SK-N-SH treated with all-trans-retinoic acid at 6 μM for 48 hours (cell line): ENCODE results near the gene AIMP1.

Experiments used
- ATAC-seq: fragments of 200-7000 bp; cut with Tn5 transposase; 3 replicates; pipeline ENCODE4 v1.9.1; 2020; ENCODE audit warnings: mild to moderate bottlenecking, moderate library complexity
- ARNTL ChIP-seq: fragments of 450-650 bp; formaldehyde crosslinking; IDR thresholded peaks from 2 replicates; pipeline ENCODE4 v1.5.0; 2020; ENCODE audit warnings: low read depth, mild to moderate bottlenecking, moderate library complexity, borderline replicate concordance
- BACH2 ChIP-seq: fragments of 250-450 bp; sonication (Bioruptor Pico); IDR thresholded peaks from 2 replicates; pipeline ENCODE4 v1.9.0; 2021; ENCODE audit warnings: mild to moderate bottlenecking, borderline replicate concordance
- CSDC2 ChIP-seq: fragments of 250-450 bp; sonication (Bioruptor Pico); IDR thresholded peaks from 2 replicates; pipeline ENCODE4 v1.5.0; 2020; ENCODE audit warnings: mild to moderate bottlenecking, moderate library complexity
- ESRRG ChIP-seq: fragments of 250-450 bp; sonication (Bioruptor Pico); IDR thresholded peaks from 2 replicates; pipeline ENCODE4 v1.6.1; 2021; ENCODE audit warnings: mild to moderate bottlenecking
- GLIS3 ChIP-seq: fragments of 250-450 bp; sonication (Bioruptor Pico); IDR thresholded peaks from 2 replicates; pipeline ENCODE4 v1.5.0; 2020; ENCODE audit warnings: mild to moderate bottlenecking, moderate library complexity
- ISL1 ChIP-seq: fragments of 250-450 bp; sonication (Bioruptor Pico); IDR thresholded peaks from 2 replicates; pipeline ENCODE4 v2.1.2; 2022; ENCODE audit warnings: mild to moderate bottlenecking, moderate library complexity
- OSR1 ChIP-seq: fragments of 250-450 bp; sonication (Bioruptor Pico); IDR thresholded peaks from 2 replicates; pipeline ENCODE4 v1.8.0; 2022; ENCODE audit warnings: moderate library complexity, mild to moderate bottlenecking, inconsistent platforms
- PPARA ChIP-seq: fragments of 250-450 bp; sonication (Bioruptor Pico); IDR thresholded peaks from 2 replicates; pipeline ENCODE4 v1.5.0; 2020; ENCODE audit warnings: mild to moderate bottlenecking, borderline replicate concordance
- SNAI2 ChIP-seq: fragments of 250-450 bp; sonication (Bioruptor Pico); IDR thresholded peaks from 2 replicates; pipeline ENCODE4 v1.5.0; 2020; ENCODE audit warnings: mild to moderate bottlenecking, moderate library complexity
- TCF4 ChIP-seq: fragments of 250-450 bp; sonication (Bioruptor Pico); IDR thresholded peaks from 2 replicates; pipeline ENCODE4 v1.8.0; 2021; ENCODE audit warnings: mild to moderate bottlenecking, moderate library complexity, borderline replicate concordance
- TOX ChIP-seq: fragments of 250-450 bp; sonication (Bioruptor Pico); IDR thresholded peaks from 2 replicates; pipeline ENCODE4 v1.8.0; 2021; ENCODE audit warnings: mild to moderate bottlenecking, moderate library complexity, borderline replicate concordance
- ZC3H10 ChIP-seq: fragments of 250-450 bp; sonication (Bioruptor Pico); IDR thresholded peaks from 2 replicates; pipeline ENCODE4 v1.5.1; 2021; ENCODE audit warnings: mild to moderate bottlenecking, moderate library complexity
- ZFP3 ChIP-seq: fragments of 250-450 bp; sonication (Bioruptor Pico); IDR thresholded peaks from 2 replicates; pipeline ENCODE4 v1.5.0; 2020; ENCODE audit warnings: mild to moderate bottlenecking, moderate library complexity
- ZFP30 ChIP-seq: fragments of 450-650 bp; formaldehyde crosslinking; IDR thresholded peaks from 2 replicates; pipeline ENCODE4 v1.5.0; 2022; ENCODE audit warnings: mild to moderate bottlenecking, moderate library complexity
- ZNF565 ChIP-seq: fragments of 450-650 bp; formaldehyde crosslinking; conservative IDR thresholded peaks from 2 replicates; pipeline ENCODE4 v1.5.0; 2020; ENCODE audit warnings: low read depth, mild to moderate bottlenecking, moderate library complexity
- ZNF70 ChIP-seq: fragments of 450-650 bp; formaldehyde crosslinking; IDR thresholded peaks from 2 replicates; pipeline ENCODE4 v1.5.0; 2020; ENCODE audit warnings: mild to moderate bottlenecking, moderate library complexity
- ZNF8 ChIP-seq: fragments of 450-650 bp; formaldehyde crosslinking; IDR thresholded peaks from 2 replicates; pipeline ENCODE4 v1.5.0; 2020; ENCODE audit warnings: mild to moderate bottlenecking, moderate library complexity
- TF ChIP-seq, protein P1 (sequence below): fragments of 250-450 bp; sonication (Bioruptor Pico); IDR thresholded peaks from 2 replicates; pipeline ENCODE4 v1.5.1; 2020; ENCODE audit warnings: low read depth, mild to moderate bottlenecking, moderate library complexity
- TF ChIP-seq, protein P2 (sequence below): fragments of 250-450 bp; sonication (Bioruptor Pico); IDR thresholded peaks from 2 replicates; pipeline ENCODE4 v1.8.0; 2021; ENCODE audit warnings: low read depth, mild to moderate bottlenecking, moderate library complexity, borderline replicate concordance
- TF ChIP-seq, protein P3 (sequence below): fragments of 250-450 bp; sonication (Bioruptor Pico); IDR thresholded peaks from 2 replicates; pipeline ENCODE4 v1.5.1; 2021; ENCODE audit warnings: mild to moderate bottlenecking, moderate library complexity
- TF ChIP-seq, protein P4 (sequence below): fragments of 250-450 bp; sonication (Bioruptor Pico); IDR thresholded peaks from 2 replicates; pipeline ENCODE4 v1.5.0; 2020; ENCODE audit warnings: mild to moderate bottlenecking, moderate library complexity
- TF ChIP-seq, protein P5 (sequence below): fragments of 250-450 bp; sonication (Bioruptor Pico); IDR thresholded peaks from 2 replicates; pipeline ENCODE4 v1.8.0; 2020; ENCODE audit warnings: mild to moderate bottlenecking, moderate library complexity, borderline replicate concordance

The AIMP1 gene

DNA sequence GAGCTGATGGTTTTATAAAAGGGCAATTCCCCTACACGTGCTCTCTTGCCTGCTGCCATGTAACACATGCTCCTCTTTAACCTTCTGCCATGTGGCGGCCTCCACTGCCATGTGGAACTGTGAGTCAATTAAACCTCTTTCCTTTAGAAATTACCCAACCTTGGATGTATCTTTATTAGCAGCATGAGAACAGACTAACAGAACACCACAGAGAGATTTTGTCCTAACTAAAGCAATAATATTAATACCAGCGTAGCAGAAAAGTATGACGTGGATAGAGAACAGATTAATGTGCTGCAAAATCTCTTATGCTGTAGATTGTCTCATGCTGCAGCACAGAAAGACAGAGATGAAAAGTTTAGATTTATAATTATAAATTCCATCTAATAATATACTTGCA lies 23.1 kb downstream of the AIMP1 start:
- ATAC-seq: no peak
- TF ChIP-seq ZNF70 (CRISPR knock-in tag) (no peak), ZNF565 (CRISPR knock-in tag) (no peak), ZFP3 (CRISPR knock-in tag) (no peak), TCF4 (no peak), OSR1 (no peak), BACH2 (no peak), ESRRG (no peak), GLIS3 (CRISPR knock-in tag) (no peak), ZFP30 (no peak), CSDC2 (CRISPR knock-in tag) (no peak), PPARA (CRISPR knock-in tag) (no peak), SNAI2 (CRISPR knock-in tag) (no peak), ZNF8 (no peak), ARNTL (CRISPR knock-in tag) (no peak), ISL1 (CRISPR knock-in tag) (no peak)
- TF ChIP-seq, protein P1, sequence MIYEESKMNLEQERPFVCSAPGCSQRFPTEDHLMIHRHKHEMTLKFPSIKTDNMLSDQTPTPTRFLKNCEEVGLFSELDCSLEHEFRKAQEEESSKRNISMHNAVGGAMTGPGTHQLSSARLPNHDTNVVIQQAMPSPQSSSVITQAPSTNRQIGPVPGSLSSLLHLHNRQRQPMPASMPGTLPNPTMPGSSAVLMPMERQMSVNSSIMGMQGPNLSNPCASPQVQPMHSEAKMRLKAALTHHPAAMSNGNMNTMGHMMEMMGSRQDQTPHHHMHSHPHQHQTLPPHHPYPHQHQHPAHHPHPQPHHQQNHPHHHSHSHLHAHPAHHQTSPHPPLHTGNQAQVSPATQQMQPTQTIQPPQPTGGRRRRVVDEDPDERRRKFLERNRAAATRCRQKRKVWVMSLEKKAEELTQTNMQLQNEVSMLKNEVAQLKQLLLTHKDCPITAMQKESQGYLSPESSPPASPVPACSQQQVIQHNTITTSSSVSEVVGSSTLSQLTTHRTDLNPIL: no peak
- TF ChIP-seq, protein P2, sequence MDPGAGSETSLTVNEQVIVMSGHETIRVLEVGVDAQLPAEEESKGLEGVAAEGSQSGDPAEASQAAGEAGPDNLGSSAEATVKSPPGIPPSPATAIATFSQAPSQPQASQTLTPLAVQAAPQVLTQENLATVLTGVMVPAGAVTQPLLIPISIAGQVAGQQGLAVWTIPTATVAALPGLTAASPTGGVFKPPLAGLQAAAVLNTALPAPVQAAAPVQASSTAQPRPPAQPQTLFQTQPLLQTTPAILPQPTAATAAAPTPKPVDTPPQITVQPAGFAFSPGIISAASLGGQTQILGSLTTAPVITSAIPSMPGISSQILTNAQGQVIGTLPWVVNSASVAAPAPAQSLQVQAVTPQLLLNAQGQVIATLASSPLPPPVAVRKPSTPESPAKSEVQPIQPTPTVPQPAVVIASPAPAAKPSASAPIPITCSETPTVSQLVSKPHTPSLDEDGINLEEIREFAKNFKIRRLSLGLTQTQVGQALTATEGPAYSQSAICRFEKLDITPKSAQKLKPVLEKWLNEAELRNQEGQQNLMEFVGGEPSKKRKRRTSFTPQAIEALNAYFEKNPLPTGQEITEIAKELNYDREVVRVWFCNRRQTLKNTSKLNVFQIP (CRISPR knock-in tag): no peak
- TF ChIP-seq, protein P3, sequence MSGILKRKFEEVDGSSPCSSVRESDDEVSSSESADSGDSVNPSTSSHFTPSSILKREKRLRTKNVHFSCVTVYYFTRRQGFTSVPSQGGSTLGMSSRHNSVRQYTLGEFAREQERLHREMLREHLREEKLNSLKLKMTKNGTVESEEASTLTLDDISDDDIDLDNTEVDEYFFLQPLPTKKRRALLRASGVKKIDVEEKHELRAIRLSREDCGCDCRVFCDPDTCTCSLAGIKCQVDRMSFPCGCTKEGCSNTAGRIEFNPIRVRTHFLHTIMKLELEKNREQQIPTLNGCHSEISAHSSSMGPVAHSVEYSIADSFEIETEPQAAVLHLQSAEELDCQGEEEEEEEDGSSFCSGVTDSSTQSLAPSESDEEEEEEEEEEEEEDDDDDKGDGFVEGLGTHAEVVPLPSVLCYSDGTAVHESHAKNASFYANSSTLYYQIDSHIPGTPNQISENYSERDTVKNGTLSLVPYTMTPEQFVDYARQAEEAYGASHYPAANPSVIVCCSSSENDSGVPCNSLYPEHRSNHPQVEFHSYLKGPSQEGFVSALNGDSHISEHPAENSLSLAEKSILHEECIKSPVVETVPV (CRISPR knock-in tag): no peak
- TF ChIP-seq, protein P4, sequence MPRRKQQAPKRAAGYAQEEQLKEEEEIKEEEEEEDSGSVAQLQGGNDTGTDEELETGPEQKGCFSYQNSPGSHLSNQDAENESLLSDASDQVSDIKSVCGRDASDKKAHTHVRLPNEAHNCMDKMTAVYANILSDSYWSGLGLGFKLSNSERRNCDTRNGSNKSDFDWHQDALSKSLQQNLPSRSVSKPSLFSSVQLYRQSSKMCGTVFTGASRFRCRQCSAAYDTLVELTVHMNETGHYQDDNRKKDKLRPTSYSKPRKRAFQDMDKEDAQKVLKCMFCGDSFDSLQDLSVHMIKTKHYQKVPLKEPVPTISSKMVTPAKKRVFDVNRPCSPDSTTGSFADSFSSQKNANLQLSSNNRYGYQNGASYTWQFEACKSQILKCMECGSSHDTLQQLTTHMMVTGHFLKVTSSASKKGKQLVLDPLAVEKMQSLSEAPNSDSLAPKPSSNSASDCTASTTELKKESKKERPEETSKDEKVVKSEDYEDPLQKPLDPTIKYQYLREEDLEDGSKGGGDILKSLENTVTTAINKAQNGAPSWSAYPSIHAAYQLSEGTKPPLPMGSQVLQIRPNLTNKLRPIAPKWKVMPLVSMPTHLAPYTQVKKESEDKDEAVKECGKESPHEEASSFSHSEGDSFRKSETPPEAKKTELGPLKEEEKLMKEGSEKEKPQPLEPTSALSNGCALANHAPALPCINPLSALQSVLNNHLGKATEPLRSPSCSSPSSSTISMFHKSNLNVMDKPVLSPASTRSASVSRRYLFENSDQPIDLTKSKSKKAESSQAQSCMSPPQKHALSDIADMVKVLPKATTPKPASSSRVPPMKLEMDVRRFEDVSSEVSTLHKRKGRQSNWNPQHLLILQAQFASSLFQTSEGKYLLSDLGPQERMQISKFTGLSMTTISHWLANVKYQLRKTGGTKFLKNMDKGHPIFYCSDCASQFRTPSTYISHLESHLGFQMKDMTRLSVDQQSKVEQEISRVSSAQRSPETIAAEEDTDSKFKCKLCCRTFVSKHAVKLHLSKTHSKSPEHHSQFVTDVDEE: no peak

DNA sequence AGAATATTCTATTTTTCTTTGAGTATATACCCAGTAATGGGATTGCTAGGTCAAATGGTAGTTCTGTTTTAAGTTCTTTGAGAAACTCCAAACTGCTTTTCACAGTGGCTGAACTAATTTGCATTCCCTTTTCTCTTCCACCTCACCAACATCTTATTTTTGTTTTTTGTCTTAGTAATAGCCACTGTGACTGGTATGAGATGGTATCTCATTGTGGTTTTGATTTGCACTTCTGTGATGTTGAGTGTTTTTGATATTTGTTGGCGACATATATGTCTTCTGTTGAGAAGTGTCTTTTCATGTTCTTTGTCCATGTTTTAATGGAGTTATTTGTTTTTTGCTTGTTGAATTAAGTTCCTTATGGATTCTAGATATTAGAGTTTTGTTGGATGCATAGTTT lies 24.4 kb downstream of the AIMP1 start:
- ATAC-seq: no peak
- TF ChIP-seq ZNF8: no peak
- TF ChIP-seq TOX: no peak
- no peak for TF ChIP-seq ARNTL (CRISPR knock-in tag)
- TF ChIP-seq BACH2: no peak
- TF ChIP-seq, protein P3 (CRISPR knock-in tag): no peak
- TF ChIP-seq, protein P4: no peak
- TF ChIP-seq, protein P5, sequence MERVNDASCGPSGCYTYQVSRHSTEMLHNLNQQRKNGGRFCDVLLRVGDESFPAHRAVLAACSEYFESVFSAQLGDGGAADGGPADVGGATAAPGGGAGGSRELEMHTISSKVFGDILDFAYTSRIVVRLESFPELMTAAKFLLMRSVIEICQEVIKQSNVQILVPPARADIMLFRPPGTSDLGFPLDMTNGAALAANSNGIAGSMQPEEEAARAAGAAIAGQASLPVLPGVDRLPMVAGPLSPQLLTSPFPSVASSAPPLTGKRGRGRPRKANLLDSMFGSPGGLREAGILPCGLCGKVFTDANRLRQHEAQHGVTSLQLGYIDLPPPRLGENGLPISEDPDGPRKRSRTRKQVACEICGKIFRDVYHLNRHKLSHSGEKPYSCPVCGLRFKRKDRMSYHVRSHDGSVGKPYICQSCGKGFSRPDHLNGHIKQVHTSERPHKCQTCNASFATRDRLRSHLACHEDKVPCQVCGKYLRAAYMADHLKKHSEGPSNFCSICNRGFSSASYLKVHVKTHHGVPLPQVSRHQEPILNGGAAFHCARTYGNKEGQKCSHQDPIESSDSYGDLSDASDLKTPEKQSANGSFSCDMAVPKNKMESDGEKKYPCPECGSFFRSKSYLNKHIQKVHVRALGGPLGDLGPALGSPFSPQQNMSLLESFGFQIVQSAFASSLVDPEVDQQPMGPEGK (CRISPR knock-in tag): no peak
- TF ChIP-seq ZNF70 (CRISPR knock-in tag): no peak
- TF ChIP-seq ISL1 (CRISPR knock-in tag): no peak
- no peak for TF ChIP-seq OSR1
- TF ChIP-seq, protein P2 (CRISPR knock-in tag): no peak
- TF ChIP-seq TCF4: no peak
- TF ChIP-seq PPARA (CRISPR knock-in tag): no peak
- no peak for TF ChIP-seq ZC3H10 (CRISPR knock-in tag)
